GM18858 (cell line): Measurements from ENCODE around the gene CCNA1.

ENCODE experiments used
- ATAC-seq: cut with Tn5 transposase; IDR thresholded peaks from one replicate; pipeline ENCODE4 v1.9.1; 2021; ENCODE audit not compliant: unreplicated experiment

CCNA1 gene

GRCh38 chr13:36432106-36432544 lies at the start of gene CCNA1:
Gene CCNA1 (plus strand): TSS chr13:36432495. CDS start chr13:36433057, 562 bp downstream.
- no peak for ATAC-seq

DNA sequence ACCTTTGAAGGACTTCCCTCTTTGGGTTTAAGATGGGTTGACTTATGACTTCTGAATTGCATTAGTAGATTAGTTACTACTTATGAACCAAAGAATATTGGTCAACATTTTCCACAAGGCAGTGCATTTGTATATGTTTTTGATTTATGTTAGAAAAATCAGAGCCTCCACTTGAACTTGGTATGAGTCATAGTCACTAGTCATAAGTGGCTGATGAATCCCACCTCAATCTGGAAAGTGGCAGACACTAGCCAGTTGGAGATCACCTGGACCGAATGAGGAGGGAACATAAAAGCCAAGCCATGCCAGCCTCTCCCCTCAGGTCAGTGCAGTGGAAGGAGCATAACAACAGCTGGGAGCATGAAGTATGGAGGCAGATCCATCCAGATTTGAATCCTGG lies 46.8 kb upstream of the CCNA1 start:
- ATAC-seq, result no peak

DNA sequence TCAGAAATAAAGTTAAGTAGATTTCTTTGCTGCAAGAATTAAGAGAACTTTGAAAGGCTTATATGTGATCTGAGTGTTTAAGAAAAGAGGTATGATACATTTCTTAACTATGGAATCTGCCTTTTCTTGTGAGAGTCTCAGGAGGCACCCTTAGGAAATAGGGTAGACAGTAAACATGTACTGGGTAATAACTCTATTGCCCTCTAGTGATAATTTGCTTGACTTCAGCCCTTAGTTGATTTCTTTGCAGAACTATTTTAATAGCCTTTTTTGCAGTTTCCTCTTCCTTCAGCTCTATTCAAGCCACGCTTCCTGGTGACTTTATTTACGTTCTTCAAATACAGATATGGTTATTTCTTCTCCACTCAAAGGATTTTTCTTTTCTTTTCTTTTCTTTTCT lies 37.0 kb upstream of the CCNA1 start:
- ATAC-seq, result no peak

- ATAC-seq, result no peak
Measured at GRCh38 chr13:36405151-36405550, 27.1 kb upstream of the CCNA1 start.

DNA sequence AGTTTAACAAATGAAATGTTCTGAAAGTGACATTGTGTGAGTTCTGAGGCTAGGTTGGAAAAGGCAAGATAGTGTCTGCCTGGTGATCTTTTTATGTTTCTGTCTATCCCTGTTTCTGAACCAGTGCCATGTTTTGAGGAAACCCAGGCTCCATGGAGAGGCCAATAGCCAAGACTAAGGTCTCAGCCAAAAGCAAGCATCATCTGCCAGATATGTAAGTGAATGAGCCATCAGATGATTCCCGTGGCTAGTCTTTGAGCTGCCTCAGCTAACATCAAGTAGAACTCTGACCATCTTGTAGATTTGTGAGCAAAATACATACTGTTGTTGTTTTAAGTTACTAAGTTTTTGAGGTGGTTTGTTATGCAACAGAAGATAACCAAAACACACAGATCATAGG lies 19.6 kb upstream of the CCNA1 start:
- ATAC-seq, result no peak

DNA sequence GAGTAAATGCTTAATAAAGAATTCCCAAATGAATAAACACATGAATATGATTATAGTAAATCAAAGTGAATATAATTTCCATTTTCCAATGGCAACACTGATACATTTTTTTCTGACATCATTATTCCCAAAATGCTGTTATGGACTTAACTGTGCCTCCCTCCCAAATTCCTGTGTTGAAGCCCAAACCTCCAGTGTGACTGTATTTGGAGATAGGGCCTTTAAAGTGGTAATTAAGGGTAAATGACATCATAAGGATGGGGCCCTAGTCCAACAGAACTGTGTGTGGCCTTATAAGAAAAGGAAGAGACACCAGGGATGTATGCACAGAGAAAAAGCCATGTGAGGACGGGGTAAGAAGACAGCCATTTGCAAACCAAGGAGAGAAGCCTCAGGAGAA lies 19.1 kb upstream of the CCNA1 start:
- no peak for ATAC-seq

DNA sequence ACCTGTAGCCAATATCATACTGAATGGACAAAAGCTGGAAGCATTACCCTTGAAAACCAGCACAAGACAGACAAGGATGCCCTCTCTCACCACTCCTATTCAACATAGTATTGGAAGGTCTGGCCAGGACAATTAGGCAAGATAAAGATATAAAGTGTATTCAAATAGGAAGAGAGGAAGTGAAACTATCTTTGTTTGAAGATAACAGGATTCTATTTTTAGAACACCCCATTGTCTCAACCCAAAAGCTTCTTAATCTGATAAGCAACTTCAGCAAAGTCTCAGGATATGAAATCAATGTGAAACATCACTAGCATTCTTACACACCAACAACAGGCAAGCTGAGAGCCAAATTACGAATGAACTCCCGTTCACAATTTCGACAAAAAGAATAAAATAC lies 17.8 kb upstream of the CCNA1 start:
- no peak for ATAC-seq

DNA sequence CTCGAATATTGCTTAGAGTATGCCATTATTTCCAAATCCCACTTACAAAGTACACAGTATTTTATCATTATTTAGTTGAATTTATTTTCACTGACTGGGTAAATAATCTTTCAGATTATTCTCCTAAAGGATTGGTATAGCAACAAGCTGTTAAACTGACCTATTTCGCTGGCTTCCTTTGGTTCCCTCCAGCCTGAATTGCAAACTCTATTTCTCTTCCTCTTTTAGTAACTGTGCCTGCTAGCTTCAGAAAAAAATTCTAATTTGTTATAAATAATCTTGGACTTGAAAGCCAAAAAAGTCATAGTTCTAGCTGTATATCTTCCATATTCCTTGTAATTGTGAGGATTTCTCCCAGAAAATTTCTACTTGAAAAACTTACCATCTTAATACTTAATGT lies 15.0 kb upstream of the CCNA1 start:
- no peak for ATAC-seq

GRCh38 chr13:36418022-36418805 lies 14.1 kb upstream of the CCNA1 start:
- ATAC-seq, result peak; percentile 89

DNA sequence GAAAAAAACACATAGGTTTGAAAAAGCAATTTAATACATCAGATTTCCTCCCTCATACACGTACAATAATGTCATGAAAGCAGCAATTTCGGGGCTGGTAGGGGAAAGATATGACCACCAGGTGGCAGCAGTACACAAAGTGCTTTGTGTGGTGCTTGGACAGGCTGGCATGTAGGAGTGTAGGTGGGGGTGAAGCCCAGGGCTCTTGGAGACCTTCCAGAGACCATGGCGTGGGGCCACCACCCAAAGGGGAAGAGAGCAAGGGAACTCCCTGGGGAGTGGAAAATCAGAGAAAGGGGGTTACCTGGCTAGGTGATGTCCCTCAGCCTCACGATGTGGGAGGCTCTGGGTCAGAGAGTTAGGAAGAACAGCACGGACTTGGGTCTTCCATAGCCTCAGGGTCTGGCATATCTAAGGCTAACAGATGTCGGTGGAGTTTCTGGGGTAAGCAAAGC lies 11.8 kb upstream of the CCNA1 start:
- peak; percentile 74 for ATAC-seq

- ATAC-seq, result no peak
Measured at GRCh38 chr13:36421447-36421846, 10.8 kb upstream of the CCNA1 start.

DNA sequence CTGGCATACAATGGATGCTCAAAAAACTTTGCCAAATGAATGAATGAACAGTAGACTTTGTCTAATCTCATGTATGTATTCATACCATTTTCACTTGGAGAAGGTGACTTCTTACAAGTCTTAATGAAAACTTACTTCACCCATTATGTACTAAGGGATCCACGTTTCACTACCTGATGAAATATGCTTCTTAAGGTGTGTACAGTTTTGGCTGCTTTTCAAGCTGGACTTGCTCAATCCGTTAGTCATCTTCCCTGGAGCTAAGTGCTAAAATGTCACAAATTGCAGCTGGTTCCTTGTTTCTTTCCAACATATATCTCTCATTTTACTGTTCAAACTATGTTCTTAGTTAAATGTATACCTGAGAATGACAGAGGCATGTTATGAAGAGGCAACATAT lies 4.2 kb upstream of the CCNA1 start:
- no peak for ATAC-seq

DNA sequence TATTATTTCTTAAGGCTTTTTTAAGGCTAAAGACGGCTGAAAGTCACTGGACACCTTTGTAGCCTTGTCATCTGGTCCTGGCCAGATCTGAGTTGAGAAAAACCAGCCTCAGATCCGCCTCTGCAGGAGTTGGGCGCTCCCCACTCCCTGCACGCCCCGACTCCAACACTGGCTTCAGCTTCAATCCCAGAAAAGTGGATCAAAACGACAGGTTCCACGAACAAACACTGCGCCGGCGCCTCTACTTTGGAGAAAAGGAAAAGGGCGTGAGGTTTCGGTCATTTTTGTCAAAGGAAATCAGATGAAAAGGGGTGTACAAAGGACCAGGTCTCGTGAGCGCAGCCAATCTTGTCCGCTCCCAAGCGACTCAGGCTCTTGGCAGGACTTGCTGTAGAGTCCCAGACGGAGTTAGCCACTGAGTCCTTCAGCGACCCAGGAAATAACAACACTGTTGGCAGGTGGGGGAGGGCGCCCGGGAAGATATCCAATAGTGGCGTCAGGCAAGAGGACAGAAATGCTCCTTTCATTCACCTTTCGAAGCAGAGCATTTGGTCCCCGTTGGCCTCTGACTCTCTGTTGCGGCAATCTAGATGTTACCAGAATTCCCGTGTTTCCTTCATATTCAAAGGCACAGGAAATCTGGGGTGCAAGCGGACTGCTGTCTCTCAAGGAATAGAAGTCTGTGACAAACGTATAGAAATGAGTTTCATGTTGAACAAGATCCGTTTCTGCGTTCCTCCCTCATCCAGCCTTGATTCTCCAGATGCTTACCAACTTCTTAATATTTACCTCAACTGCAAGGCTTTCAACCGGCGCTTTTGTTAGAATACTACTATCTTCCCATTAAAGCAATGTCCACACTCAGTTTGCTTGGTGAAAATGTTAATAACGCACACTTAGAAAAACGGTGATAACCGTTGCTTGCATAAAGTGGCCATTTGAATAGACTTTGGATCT lies 1.8 kb upstream of the CCNA1 start:
- no peak for ATAC-seq

DNA sequence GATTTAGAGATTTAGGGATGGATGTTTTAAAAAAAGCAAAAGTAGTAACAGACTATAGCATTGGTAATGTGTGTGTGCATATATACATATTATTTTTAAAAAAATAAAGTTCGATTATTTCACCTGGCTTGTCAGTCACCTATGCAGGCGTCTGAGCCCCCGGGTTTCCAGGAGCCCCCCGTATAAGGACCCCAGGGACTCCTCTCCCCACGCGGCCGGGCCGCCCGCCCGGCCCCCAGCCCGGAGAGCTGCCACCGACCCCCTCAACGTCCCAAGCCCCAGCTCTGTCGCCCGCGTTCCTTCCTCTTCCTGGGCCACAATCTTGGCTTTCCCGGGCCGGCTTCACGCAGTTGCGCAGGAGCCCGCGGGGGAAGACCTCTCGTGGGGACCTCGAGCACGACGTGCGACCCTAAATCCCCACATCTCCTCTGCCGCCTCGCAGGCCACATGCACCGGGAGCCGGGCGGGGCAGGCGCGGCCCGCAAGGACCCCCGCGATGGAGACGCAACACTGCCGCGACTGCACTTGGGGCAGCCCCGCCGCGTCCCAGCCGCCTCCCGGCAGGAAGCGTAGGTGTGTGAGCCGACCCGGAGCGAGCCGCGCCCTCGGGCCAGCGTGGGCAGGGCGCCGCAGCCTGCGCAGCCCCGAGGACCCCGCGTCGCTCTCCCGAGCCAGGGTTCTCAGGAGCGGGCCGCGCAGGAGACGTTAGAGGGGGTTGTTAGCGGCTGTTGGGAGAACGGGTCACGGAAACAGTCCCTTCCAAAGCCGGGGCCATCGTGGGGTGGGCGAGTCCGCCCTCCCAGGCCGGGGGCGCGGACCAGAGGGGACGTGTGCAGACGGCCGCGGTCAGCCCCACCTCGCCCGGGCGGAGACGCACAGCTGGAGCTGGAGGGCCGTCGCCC lies 840 bp upstream of the CCNA1 start:
- ATAC-seq, result no peak

DNA sequence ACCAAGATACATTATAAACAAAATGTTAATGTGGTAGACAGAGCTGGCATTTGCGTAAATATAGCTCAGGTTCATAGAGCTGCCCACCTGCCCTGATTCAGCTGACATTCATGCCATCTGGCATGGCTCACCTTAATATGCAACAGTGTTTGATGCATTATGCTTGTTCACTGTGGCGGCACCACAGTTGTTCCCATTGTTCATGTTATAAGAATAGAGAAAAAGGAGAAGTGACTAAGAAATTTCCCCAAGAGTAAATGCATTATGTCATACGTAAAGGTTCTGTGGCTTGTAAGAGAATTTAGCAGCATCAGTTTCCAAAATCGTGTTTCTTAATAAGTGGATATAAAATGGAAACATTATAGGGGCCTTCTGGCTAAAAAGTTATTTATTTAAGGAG lies 4.5 kb downstream of the CCNA1 start:
- no peak for ATAC-seq

- ATAC-seq, result no peak
Measured at GRCh38 chr13:36438594-36439483, 6.5 kb downstream of the CCNA1 start.

GRCh38 chr13:36445278-36445677 lies 13.0 kb downstream of the CCNA1 start:
- ATAC-seq, result no peak

DNA sequence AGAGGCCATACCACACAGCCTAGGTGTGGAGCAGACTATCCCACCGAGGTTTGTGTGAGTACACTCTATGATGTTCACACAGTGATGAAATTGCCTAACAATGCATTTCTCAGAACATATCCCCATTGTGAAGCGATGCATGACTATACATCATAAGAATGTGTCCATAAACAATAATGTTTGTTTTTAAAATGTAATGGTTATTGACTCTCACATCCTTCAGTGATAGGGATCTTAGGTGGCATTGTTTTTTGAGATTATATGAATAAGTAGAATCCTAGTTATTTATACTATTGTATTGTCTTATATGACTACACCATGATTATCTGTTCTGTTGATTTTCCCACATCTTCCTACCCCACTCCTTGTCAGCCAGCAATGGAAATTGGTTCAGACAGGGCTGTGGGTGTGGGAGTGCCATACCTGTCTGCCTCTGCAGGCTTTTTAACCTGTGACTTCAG lies 13.6 kb downstream of the CCNA1 start:
- ATAC-seq, result no peak

DNA sequence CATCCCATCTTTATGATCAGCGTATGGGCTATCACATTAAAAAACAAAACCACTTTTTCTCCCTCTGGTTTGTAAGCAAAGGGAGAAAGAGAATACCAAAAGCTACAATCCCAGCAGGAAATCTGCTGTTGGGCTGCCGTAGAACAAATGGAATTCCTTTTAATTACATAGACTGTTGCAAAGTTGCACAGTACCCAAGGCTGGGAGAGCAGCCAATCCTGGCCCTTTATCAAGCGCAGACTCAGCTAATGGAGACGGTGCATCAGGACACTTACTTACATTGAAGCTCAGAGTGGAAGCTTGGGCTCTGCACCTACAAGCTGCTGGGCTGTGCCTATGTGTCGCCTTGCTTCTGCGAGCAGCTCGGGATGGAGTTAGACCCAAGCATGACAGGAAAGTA lies 15.2 kb downstream of the CCNA1 start:
- no peak for ATAC-seq

DNA sequence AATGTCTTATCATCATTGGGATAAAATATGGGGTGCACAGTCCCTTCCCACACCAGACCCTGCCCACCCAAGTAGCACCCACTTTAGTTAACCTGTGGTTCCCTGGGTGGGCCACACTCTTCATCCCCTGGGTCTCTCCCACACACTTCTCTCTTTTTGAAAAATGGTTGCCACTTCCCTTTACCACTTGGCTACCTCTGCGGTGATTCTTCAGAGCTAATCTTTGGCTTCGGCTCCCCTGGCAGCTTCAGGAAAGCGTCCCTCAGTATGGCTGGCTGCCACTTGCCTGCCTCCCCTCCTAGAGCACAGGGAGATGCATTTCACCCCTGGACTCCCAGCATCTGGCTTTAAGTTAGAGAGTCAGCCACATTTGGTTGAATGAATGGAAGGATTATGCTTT lies 18.2 kb downstream of the CCNA1 start:
- no peak for ATAC-seq
